B cell (primary cell): ENCODE measurements around the gene CLEC2B. TPM values are rescaled to one million over a fixed set of nuclear protein-coding genes. Genes with fewer than 3 reads are reported as not detected.

ENCODE experiments used
- ATAC-seq: fragments of 200-7000 bp; cut with Tn5 transposase; one replicate; pipeline ENCODE4 v1.10.0; 2021; ENCODE audit warnings: low read depth, mild to moderate bottlenecking, moderate number of reproducible peaks, moderate library complexity
- CTCF ChIA-PET: fragments of 350-600 bp; sonication (Branson Sonifier 250); formaldehyde crosslinking; loops from one replicate; lab custom pipeline; 2021; ENCODE audit warnings: antibody characterized with exemption, inconsistent platforms; lab: Charles Lee
- POLR2A ChIA-PET: fragments of 350-600 bp; sonication (Branson Sonifier 250); formaldehyde crosslinking; loops from one replicate; lab custom pipeline; 2021; ENCODE audit warnings: antibody characterized with exemption; lab: Charles Lee
- DNase-seq: peaks from one replicate; pipeline ENCODE4 v3.0.0; 2013
- H2AFZ ChIP-seq: 2 replicates; pipeline ENCODE4 v1.6.1; 2012; ENCODE audit warnings: mild to moderate bottlenecking, low read depth, low read length; ENCODE audit not compliant: insufficient read depth, poor library complexity, severe bottlenecking
- H3K27ac ChIP-seq, 2 donors: 1 replicate in 1 of 2; 2 replicates in 1 of 2; pipeline ENCODE4 v1.5.1; 2012 to 2013; ENCODE audit warnings: low read length in 2 of 2, mild to moderate bottlenecking in 2 of 2, moderate library complexity in 1 of 2
- H3K27me3 ChIP-seq, 4 experiments: fragments of 200-600 bp in 1 of 4; sonication (generic) in 1 of 4; replicated peaks in 1 of 4; 1 replicate in 2 of 4; 2 replicates in 2 of 4; pipeline versions ENCODE4 v1.6.1 to v1.7.0; 2013 to 2016; ENCODE audit warnings: low read length in 3 of 4, mild to moderate bottlenecking in 2 of 4, mixed read lengths in 1 of 4, moderate library complexity in 1 of 4; ENCODE audit not compliant: insufficient read depth in 4 of 4, control insufficient read depth in 3 of 4; ENCODE audit errors: control extremely low read depth in 1 of 4
- H3K36me3 ChIP-seq, 2 experiments: replicated peaks in 1 of 2; 1 replicate in 1 of 2; 2 replicates in 1 of 2; pipeline versions ENCODE4 v1.6.1 to v1.7.1; 2013; ENCODE audit warnings: low read length in 1 of 2; ENCODE audit not compliant: insufficient read depth in 2 of 2, control insufficient read depth in 1 of 2; ENCODE audit errors: control extremely low read depth in 1 of 2, extremely low read depth in 1 of 2
- H3K4me1 ChIP-seq, 2 donors: fragments of 200-600 bp in 1 of 2; sonication (generic) in 1 of 2; 1 replicate in 1 of 2; 2 replicates in 1 of 2; pipeline versions ENCODE4 v1.5.1 to v1.6.1; 2013 to 2017; ENCODE audit warnings: low read length in 2 of 2; ENCODE audit not compliant: control insufficient read depth in 2 of 2, insufficient read depth in 2 of 2
- H3K4me2 ChIP-seq: replicated peaks from 2 replicates; pipeline ENCODE3; 2012; ENCODE audit warnings: mild to moderate bottlenecking, low read depth, low read length; ENCODE audit not compliant: poor library complexity, severe bottlenecking
- H3K4me3 ChIP-seq, 5 experiments: fragments of 200-600 bp in 1 of 5; sonication (generic) in 1 of 5; 1 replicate in 3 of 5; 2 replicates in 2 of 5; pipeline versions ENCODE4 v1.5.1 to v1.7.0; 2011 to 2016; ENCODE audit warnings: low read length in 4 of 5, mild to moderate bottlenecking in 4 of 5, low read depth in 2 of 5, control low read depth in 1 of 5, moderate library complexity in 1 of 5; ENCODE audit not compliant: insufficient read depth in 1 of 5; ENCODE audit errors: control extremely low read depth in 1 of 5, extremely low read depth in 1 of 5
- H3K79me2 ChIP-seq: fragments of 200-600 bp; sonication (generic); one replicate; pipeline ENCODE4 v1.6.0; 2016; ENCODE audit warnings: low read length; ENCODE audit not compliant: control insufficient read depth, insufficient read depth
- H3K9ac ChIP-seq: fragments of 200-600 bp; sonication (generic); 2 replicates; pipeline ENCODE4 v1.6.1; 2017; ENCODE audit warnings: mild to moderate bottlenecking, low read length, moderate library complexity
- H3K9me3 ChIP-seq, 3 donors: one replicate each; pipeline versions ENCODE4 v1.6.1 to v1.7.1; 2013; ENCODE audit warnings: low read length in 2 of 3; ENCODE audit not compliant: control insufficient read depth in 2 of 3, insufficient read depth in 1 of 3; ENCODE audit errors: control extremely low read depth in 1 of 3
- H4K20me1 ChIP-seq: 2 replicates; pipeline ENCODE4 v1.6.0; 2012; ENCODE audit warnings: mild to moderate bottlenecking, low read length; ENCODE audit not compliant: insufficient read depth, control insufficient read depth, poor library complexity, severe bottlenecking
- H3K27ac Mint-ChIP-seq: one replicate; pipeline ENCODE4 v1.8.0; 2021; ENCODE audit warnings: mixed read lengths
- H3K27me3 Mint-ChIP-seq: one replicate; pipeline ENCODE4 v1.8.0; 2021; ENCODE audit warnings: mixed read lengths
- H3K4me1 Mint-ChIP-seq: one replicate; pipeline ENCODE4 v1.8.0; 2021; ENCODE audit warnings: mixed read lengths
- H3K4me3 Mint-ChIP-seq: one replicate; pipeline ENCODE4 v1.8.0; 2021; ENCODE audit warnings: mixed read lengths
- H3K9me3 Mint-ChIP-seq: one replicate; pipeline ENCODE4 v1.8.0; 2022; ENCODE audit warnings: mixed read lengths; ENCODE audit not compliant: insufficient read depth
- EZH2 ChIP-seq: IDR thresholded peaks from 2 replicates; pipeline ENCODE4 v1.6.1; 2012; ENCODE audit warnings: borderline replicate concordance, low read depth, mild to moderate bottlenecking, moderate library complexity, low read length; ENCODE audit not compliant: insufficient read depth, poor library complexity, severe bottlenecking
- WGBS: methylation state at CpG from one replicate; pipeline ENCODE4 v1.1.5; 2013; ENCODE audit warnings: missing lambda C conversion rate; ENCODE audit not compliant: insufficient coverage; 5-methylcytosine and 5-hydroxymethylcytosine counted together
- intact Hi-C: fragments of 100-400 bp; cut with micrococcal nuclease; formaldehyde crosslinking; loops from one replicate; pipeline ENCODE4 v1.10.0; 2022
- polyA plus RNA-seq: library from polyadenylated mRNA; depleted of rRNA; stranded (reverse); fragments of >200 nt; gene quantifications from 2 replicates; pipeline ENCODE4 v1.2.3, GENCODE V29; 2012
- total RNA-seq, 2 donors: library from RNA; stranded (reverse); fragments of 120-200 nt in 1 of 2; gene quantifications; 1 replicate in 1 of 2; 2 replicates in 1 of 2; pipeline versions ENCODE4 v1.2.3 to v1.2.4, GENCODE V29; 2013 to 2022

CLEC2B gene
- total and polyA plus RNA-seq, 2 donors (not counting 1 experiment from before 2014, with no cell fraction given) = 31.6 to 58.2 TPM

DNA sequence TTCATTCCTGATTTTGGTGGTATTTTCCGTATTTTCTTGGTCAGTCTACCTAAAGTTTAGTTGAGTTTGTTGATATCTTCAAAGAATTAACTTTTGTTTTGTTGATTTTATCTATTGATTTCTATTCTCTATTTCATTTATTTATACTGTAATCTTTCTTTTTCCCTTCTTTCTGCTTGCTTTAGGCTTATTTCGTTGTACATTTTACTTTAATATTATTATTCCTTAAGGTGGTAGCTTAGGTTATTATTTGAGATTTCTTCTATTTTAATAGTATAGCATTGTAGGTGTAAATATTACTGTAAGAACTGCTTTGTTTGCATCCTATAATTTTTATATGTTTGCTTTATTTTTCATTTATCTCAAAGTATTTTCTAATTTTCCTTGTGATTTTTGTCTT is 63.3 kb downstream of the CLEC2B start:
- H3K4me1 Mint-ChIP-seq = peaks cover 7% of the 10 kb centered on the region
- no peaks in the 10 kb centered on the region for H3K9me3 Mint-ChIP-seq
- intact Hi-C loops = no loop called here
- ATAC-seq = no peak
- Histone ChIP-seq H3K9me3 (no peaks in the 10 kb centered on the region), H3K4me2 (no peak overlapping the region), H3K27ac (no peak overlapping the region), H3K4me1 (peaks cover 5 to 6% of the 10 kb centered on the region in 2 donors), H3K79me2 (no peaks in the 10 kb centered on the region), H2AFZ (no peak overlapping the region), H3K9ac (no peak overlapping the region), H3K27me3 (peaks cover 0 to 6% (median 0%) of the 10 kb centered on the region in 4 experiments), H4K20me1 (no peaks in the 10 kb centered on the region), H3K36me3 (no peaks in the 10 kb centered on the region), H3K4me3 (no peak overlapping the region)
- no peak overlapping the region for H3K4me3 Mint-ChIP-seq
- CTCF ChIA-PET = interaction anchor here (1.0 to 13.7 kb wide), 2 partner anchors 56 to 116 kb away, joined by 3 to 118 read pairs; no protein-coding TSS in a partner anchor
- peaks cover 13% of the 10 kb centered on the region for H3K27me3 Mint-ChIP-seq
- WGBS = no CpG with 5 or more reads among the region's 2 CpGs
- H3K27ac Mint-ChIP-seq = no peak overlapping the region
- no peak for TF ChIP-seq EZH2
- POLR2A ChIA-PET = no interaction called here
- no peak for DNase-seq

Other genes with a start within 250 kb of the CLEC2B start
- 407 and 426 TPM in 2 replicates for gene CLEC2D, start 199.6 kb downstream of the CLEC2B start, total RNA-seq
- 146 and 158 TPM in 2 replicates for gene CLEC2D, start 199.6 kb downstream of the CLEC2B start, polyA plus RNA-seq
- 37.8 and 51.4 TPM in 2 replicates for gene CLECL1, start 136.3 kb downstream of the CLEC2B start, total RNA-seq
- gene CLECL1, start 136.3 kb downstream of the CLEC2B start, polyA plus RNA-seq = 18.5 and 30.7 TPM in 2 replicates
- 44.8 and 45.1 TPM in 2 replicates for gene CD69, start 108.5 kb downstream of the CLEC2B start, total RNA-seq
- 997 and 1,149 TPM in 2 replicates for gene CD69, start 108.5 kb downstream of the CLEC2B start, polyA plus RNA-seq
- 1.2 and 1.7 TPM in 2 replicates for gene KLRF1, start 41.9 kb downstream of the CLEC2B start, total RNA-seq
- gene KLRF1, start 41.9 kb downstream of the CLEC2B start, polyA plus RNA-seq = 1.0 and 2.0 TPM in 2 replicates
- not detected in 2 replicates for gene KLRF2, start 12.1 kb upstream of the CLEC2B start, total RNA-seq
- gene KLRF2, start 12.1 kb upstream of the CLEC2B start, polyA plus RNA-seq = 0.36 TPM in 1 of 2 replicates, not detected in the other
- not detected in 2 replicates for gene CLEC2A, start 63.0 kb upstream of the CLEC2B start, total RNA-seq
- gene CLEC2A, start 63.0 kb upstream of the CLEC2B start, polyA plus RNA-seq = not detected in 2 replicates
- not detected in 2 replicates for gene CLEC12A, start 102.1 kb upstream of the CLEC2B start, total RNA-seq
- gene CLEC12A, start 102.1 kb upstream of the CLEC2B start, polyA plus RNA-seq = 0.76 and 1.0 TPM in 2 replicates
- gene CLEC1B, start 129.8 kb upstream of the CLEC2B start, total RNA-seq = not detected in 2 replicates
- gene CLEC1B, start 129.8 kb upstream of the CLEC2B start, polyA plus RNA-seq = not detected in 2 replicates
- gene CLEC12B, start 141.3 kb upstream of the CLEC2B start, total RNA-seq = not detected in 2 replicates
- 0.09 and 0.34 TPM in 2 replicates for gene CLEC12B, start 141.3 kb upstream of the CLEC2B start, polyA plus RNA-seq
- gene CLEC9A, start 161.3 kb upstream of the CLEC2B start, total RNA-seq = not detected in 2 replicates
- gene CLEC9A, start 161.3 kb upstream of the CLEC2B start, polyA plus RNA-seq = not detected in 2 replicates
- not detected in 2 replicates for gene CLEC1A, start 229.6 kb upstream of the CLEC2B start, total RNA-seq
- gene CLEC1A, start 229.6 kb upstream of the CLEC2B start, polyA plus RNA-seq = 0.10 TPM in 1 of 2 replicates, not detected in the other